Prostate gland (tissue), 2 donors: ENCODE data around the gene C1QTNF12. TPM values are rescaled to one million over a fixed set of nuclear protein-coding genes. Genes with fewer than 3 reads are reported as not detected.

Experiments
- DNase-seq: peaks from one replicate; pipeline ENCODE4 v3.0.0-alpha.2; 2019; ENCODE audit warnings: low spot score
- H3K27ac ChIP-seq, 2 donors: fragments of 200-600 bp; sonication (generic); 2 replicates each; pipeline ENCODE4 v1.5.1; 2017 to 2019
- H3K27me3 ChIP-seq: fragments of 200-600 bp; sonication (generic); replicated peaks from 2 replicates; pipeline ENCODE4 v1.5.1; 2019; ENCODE audit not compliant: insufficient read depth
- H3K36me3 ChIP-seq, 2 donors: fragments of 200-600 bp; sonication (generic); 1 replicate in 1 of 2; 2 replicates in 1 of 2; pipeline versions ENCODE4 v1.5.1 to v1.8.1; 2017 to 2019
- H3K4me1 ChIP-seq: fragments of 200-600 bp; sonication (generic); replicated peaks from 2 replicates; pipeline ENCODE4 v1.5.1; 2019
- H3K4me3 ChIP-seq, 2 donors: fragments of 200-600 bp; sonication (generic); 2 replicates each; pipeline ENCODE4 v1.5.1; 2017 to 2019
- H3K9me3 ChIP-seq: fragments of 200-600 bp; sonication (generic); 2 replicates; pipeline ENCODE4 v1.5.1; 2017
- CTCF ChIP-seq, 4 experiments: fragments of 200-600 bp in 2 of 4; fragments of 450-650 bp in 2 of 4; sonication (generic) in 2 of 4; IDR thresholded peaks; 1 replicate in 3 of 4; 2 replicates in 1 of 4; pipeline ENCODE4 v1.5.1; 2016 to 2019; ENCODE audit warnings: antibody characterized with exemption in 4 of 4, mild to moderate bottlenecking in 2 of 4, moderate library complexity in 2 of 4
- POLR2A ChIP-seq: fragments of 450-650 bp; IDR thresholded peaks from one replicate; pipeline ENCODE4 v1.6.1; 2016; ENCODE audit warnings: antibody characterized with exemption, mild to moderate bottlenecking
- POLR2AphosphoS5 ChIP-seq: sonication (generic); formaldehyde crosslinking; IDR thresholded peaks from one replicate; pipeline ENCODE4 v1.6.1; 2017; ENCODE audit warnings: antibody characterized with exemption
- WGBS: methylation state at CpG from one replicate; pipeline ENCODE4 v1.1.5; 2018; 5-methylcytosine and 5-hydroxymethylcytosine counted together
- intact Hi-C: fragments of 100-400 bp; cut with DNase I; formaldehyde crosslinking; loops from one replicate; pipeline ENCODE4 v1.14.2; 2022
- total RNA-seq, 2 donors: library from RNA; depleted of rRNA; stranded (reverse); fragments of >200 nt; gene quantifications; one replicate each; pipeline ENCODE4 v1.1.0, GENCODE V29; 2016

C1QTNF12 gene
- total RNA-seq, 2 donors from 2014 or later = 3.4 TPM; not detected in 1

- DNase-seq = peak; percentile 43
- TF ChIP-seq POLR2A (peak; percentile 32), CTCF (IDR thresholded peaks at IDR 0.05) (no peak), POLR2AphosphoS5 (no peak)
- 6% methylated on average over 49 of the region's 49 CpGs for WGBS
- peaks cover 4% of the 10 kb centered on the region for H3K4me1 ChIP-seq
- H3K27ac ChIP-seq = no peak within 1 kb of the TSS
- no peaks in the 10 kb centered on the region for H3K9me3 ChIP-seq
- H3K27me3 ChIP-seq = no peaks in the 10 kb centered on the region
- intact Hi-C loops = no loop called here
- peak within 1 kb of the TSS; percentile 5 to 23 for H3K4me3 ChIP-seq
- H3K36me3 ChIP-seq = no peaks in the 10 kb centered on the region
Observed at GRCh38 chr1:1206376-1206965, 40.1 kb downstream of the C1QTNF12 start, which contains the start of gene TNFRSF18. Gene TNFRSF18 (minus strand): TSS chr1:1206592. CDS start chr1:1206571, 21 bp downstream.

- Histone ChIP-seq H3K36me3 (no peaks in the 10 kb centered on the region), H3K27ac (no peak overlapping the region), H3K9me3 (no peaks in the 10 kb centered on the region), H3K4me1 (peaks cover 4% of the 10 kb centered on the region), H3K27me3 (no peaks in the 10 kb centered on the region), H3K4me3 (peak overlapping the region; percentile 5 to 23)
- TF ChIP-seq POLR2AphosphoS5 (no peak), POLR2A (no peak), CTCF (IDR thresholded peaks at IDR 0.05) (no peak)
- intact Hi-C loops = no loop called here
- DNase-seq = no peak
- WGBS = 29% methylated on average over 28 of the region's 31 CpGs
Observed at GRCh38 chr1:1205769-1206375, 40.6 kb downstream of the C1QTNF12 start.

- Histone ChIP-seq H3K36me3 (no peaks in the 10 kb centered on the region), H3K9me3 (no peaks in the 10 kb centered on the region), H3K4me3 (no peak overlapping the region), H3K27me3 (no peaks in the 10 kb centered on the region), H3K27ac (no peak overlapping the region), H3K4me1 (peaks cover 4% of the 10 kb centered on the region)
- TF ChIP-seq CTCF (IDR thresholded peaks at IDR 0.05) (no peak), POLR2AphosphoS5 (no peak), POLR2A (no peak)
- intact Hi-C loops = no loop called here
- 88% methylated on average over 7 of the region's 19 CpGs for WGBS
- no peak for DNase-seq
Observed at GRCh38 chr1:1204998-1205768, 41.3 kb downstream of the C1QTNF12 start.

- Histone ChIP-seq H3K4me1 (peaks cover 4% of the 10 kb centered on the region), H3K9me3 (no peaks in the 10 kb centered on the region), H3K36me3 (no peaks in the 10 kb centered on the region), H3K27ac (no peak overlapping the region), H3K27me3 (no peaks in the 10 kb centered on the region), H3K4me3 (no peak overlapping the region)
- DNase-seq = no peak
- 96% methylated on average over 8 of the region's 8 CpGs for WGBS
- TF ChIP-seq POLR2AphosphoS5 = no peak
- no peak for TF ChIP-seq CTCF (IDR thresholded peaks at IDR 0.05)
- no peak for TF ChIP-seq POLR2A
- intact Hi-C loops = no loop called here
Observed at GRCh38 chr1:1204425-1204920, 42.0 kb downstream of the C1QTNF12 start.
